ENCODE data around the gene SLC6A13.
"Not testable (repeated sequence)": the region's sequence is repeated elsewhere in the genome, so short reads cannot be mapped to it uniquely, and the experiment has no call there.

SLC6A13 gene

DNA sequence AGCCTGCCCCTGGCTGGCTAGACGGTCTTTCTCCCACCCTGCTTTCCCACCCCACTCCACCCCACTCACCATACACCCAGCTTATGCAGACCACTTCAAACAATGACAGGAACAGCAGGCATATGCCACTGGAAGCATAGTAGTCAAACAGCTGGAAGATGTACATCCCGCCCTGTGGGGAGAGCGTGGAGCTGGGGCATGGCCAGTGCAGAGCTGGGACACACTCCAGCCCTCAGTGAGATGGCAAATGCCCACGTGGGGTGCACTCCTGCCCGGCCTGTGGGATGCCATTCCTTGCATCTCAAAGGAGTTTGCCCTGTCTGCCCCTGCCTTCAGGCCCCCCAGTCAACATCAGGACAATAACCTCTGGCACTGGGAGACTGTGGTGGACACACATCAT is 67.5 kb downstream of the SLC6A13 start:
- no peak for DNase-seq

DNA sequence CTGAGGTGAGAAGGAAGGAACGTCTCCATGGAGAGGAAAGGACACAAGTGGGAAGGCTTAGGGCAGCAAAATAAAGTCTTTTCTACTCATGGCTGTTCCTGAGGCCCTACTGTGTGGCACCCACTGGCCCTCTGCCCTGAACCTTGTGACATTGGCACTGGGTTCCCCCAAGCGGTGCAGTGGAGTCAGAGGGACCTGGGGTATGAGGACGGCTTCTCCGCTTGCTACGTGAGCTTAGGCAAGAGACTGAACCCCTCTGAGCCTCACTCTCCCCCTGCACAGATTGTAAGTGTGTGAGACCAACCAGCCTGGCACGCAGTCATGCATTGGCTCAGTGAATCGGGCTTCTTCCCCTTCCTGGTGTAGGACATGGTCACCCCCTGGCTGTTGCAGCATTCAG is 68.4 kb downstream of the SLC6A13 start:
- DNase-seq: no peak

DNA sequence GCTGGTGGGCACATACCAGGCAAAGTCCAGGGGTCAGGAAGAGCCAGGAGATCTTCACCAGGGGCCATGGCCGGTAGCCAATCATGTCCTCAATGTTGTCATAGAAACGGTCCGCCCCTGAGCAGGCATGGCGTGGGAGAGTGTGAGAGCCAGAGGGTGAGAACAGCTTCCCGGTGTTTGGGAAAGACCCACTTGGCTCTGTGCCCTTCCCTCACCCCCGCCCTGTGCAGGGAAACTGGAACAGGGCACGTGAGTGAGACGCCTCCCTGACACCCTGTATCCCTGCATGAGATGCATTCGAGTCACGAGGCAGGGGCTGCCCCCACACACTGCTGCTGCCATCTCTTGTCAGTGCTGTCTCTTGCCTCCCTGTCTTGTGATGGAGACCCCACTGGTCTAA is 69.4 kb downstream of the SLC6A13 start:
- DNase-seq: no peak

DNA sequence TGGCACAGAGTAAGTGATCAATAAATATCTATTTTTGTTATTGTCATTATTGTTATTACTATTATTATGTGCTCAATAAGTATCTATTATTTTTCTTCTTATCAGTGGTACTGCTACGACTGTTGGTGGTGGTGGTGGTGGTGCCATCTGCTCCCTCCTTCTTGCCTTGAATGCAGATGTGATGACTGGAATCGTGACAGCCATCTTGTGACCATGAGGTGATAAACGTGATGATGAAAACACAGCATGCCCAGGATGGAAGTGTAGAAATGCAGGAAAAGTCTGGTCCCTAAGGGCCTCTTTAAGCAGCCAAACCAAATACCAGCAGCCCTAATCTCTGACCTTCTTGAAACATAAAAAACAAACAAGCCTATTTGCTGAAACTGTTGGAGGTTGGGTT is 71.1 kb downstream of the SLC6A13 start:
- no peak for DNase-seq

DNA sequence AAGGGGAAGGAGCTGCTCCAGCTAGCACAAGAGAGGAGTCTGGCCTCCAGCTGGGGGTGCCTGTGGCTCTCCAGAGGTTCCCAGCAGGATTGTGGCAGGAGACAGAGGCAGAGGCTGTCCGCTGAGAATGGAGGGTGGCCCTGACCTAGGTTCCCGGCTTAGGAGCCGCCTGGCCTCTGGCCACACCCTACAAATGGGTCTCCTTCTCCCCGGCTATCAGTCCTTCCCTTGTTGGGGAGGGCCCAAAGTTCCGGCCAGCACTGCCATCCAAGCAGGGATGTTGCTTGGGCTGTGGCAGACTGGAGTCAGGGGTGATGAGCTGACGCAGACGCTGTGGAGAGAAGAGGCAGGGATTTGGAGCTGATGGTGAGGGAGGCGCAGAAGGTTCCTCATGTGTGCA is 71.8 kb downstream of the SLC6A13 start:
- no peak for DNase-seq

DNA sequence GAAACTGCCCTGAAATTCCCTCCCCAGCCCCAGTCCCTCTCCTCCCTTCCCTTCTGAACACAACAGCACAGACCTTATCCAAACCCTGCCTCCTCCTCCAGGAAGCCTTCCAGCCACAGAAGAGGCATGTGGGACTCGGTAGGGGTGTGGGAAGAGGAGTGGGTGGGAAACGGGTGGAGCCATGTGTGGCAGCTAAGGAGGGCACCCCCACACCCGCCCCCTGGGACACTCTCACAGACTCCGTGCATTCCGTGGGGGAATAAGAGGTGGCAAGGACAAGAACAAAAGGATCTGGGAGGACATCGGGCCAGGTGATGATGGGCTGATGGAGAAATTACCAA is 73.0 kb downstream of the SLC6A13 start:
- DNase-seq: no peak

DNA sequence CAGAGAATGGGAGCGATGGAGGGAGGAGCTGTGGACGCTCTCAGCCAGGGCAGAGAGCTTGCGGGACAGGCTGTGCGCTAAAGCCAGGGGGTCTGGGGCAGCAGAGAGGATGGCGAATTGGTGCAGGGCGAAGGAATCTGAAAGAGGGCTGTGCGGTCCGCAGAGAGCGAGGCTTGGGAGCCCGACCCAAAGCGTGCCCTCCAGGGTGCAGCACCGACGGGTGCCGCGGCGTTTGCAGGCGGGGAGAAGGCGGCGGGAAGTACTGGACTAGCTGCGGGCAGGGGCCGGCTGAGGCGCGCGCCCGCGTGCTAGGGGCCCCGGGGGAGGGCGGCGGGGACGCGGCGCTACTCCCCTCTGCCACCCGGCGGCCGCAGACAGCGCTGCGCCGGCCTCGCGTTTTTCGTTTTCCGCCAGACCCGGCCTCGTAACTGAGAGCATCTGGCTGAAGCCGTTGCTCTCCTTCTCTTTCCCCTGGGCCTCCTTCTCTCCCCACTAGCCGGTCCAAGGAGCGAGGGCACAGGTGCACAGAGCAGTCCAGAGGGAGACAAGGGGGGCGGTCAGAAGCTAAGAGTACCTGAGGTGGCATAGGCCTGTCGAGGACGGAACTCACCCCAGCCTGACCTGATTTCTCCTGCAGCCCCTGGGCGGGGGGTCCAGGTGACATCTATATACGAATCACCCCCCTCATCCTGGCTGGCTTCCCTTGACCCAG is 73.6 kb downstream of the SLC6A13 start:
- peak; percentile 51 for DNase-seq

DNA sequence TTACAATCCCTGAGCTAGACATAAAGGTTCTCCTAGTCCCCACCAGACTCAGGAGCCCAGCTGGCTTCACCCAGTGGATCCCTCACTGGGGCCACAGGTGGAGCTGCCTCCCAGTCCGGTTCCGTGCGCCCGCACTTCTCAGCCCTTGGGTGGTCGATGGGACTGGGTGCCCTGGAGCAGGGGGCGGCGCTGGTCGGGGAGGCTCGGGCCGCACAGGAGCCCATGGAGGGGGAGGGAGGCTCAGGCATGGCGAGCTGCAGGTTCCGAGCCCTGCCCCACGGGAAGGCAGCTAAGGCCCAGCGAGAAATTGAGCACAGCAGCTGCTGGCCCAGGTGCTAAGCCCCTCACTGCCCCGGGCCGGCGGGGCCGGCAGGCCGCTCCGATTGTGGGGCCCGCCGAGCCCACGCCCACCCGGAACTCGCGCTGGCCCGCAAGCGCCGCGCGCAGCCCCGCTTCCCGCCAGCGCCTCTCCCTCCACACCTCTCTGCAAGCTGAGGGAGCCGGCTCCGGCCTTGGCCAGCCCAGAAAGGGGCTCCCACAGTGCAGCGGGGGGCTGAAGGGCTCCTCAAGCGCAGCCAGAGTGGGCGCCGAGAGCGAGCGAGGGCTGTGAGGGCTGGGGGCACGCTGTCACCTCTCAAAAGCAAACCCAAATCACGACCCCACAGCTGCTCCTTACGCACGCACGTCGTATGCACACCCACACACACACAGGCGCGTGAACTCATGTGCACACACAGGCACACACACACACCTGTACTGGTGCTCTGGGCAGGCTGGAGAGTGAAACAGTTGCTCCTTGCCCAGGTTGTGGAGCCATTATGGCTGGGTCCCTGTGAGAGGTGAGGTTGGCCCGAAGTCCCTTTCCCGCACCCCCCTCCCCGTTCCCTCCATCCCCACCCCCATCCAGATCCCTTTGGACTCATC is 74.4 kb downstream of the SLC6A13 start:
- not testable (repeated sequence) for DNase-seq

DNA sequence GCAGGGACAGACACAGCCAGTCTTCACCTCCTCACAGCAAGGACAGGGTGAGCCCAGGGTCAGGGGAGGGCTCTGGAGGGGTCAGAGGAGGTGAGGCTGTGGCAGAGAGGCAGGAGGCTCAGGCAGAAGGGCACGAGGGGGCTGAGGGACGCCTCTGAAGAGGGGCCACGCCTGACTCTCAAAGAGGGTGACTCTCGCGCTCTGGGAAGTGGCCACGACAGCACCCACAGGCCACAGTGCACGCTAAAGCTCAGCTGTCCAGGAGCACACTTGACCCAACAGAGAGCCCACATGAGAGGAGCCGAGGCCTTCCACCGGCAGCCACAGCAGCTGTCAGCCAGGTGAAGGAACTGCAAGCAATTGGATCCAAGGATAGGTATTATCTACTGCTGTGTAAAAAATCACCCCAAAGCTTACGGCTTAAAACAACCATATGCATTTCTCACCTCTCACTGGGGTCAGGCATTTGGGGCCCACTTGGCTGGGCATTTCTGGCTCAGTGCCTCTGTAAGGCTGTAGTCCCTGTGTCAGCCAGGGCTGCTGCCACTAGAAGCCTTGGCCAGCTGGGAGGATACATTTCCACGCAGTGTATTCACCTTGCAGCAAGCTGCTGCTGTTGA is 76.5 kb downstream of the SLC6A13 start:
- no peak for DNase-seq

DNA sequence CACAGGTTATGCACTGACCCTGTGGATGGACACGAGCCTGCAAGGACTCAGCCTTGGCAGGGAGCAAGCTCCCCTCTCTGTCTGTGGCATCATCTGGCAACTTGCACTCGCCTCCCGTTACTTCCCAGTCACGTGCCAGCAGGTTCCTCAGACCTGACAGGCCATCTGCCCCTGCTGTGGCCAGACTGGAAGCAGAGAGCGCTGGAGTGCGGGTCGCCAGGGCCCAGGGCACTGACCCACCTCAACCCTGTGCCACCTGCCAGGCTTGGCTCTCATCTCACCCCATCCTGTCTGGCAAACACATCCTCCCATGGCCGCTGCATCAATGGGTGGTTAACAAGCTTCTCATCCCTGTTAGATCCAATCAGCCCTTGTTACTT is 77.1 kb downstream of the SLC6A13 start:
- no peak for DNase-seq

DNA sequence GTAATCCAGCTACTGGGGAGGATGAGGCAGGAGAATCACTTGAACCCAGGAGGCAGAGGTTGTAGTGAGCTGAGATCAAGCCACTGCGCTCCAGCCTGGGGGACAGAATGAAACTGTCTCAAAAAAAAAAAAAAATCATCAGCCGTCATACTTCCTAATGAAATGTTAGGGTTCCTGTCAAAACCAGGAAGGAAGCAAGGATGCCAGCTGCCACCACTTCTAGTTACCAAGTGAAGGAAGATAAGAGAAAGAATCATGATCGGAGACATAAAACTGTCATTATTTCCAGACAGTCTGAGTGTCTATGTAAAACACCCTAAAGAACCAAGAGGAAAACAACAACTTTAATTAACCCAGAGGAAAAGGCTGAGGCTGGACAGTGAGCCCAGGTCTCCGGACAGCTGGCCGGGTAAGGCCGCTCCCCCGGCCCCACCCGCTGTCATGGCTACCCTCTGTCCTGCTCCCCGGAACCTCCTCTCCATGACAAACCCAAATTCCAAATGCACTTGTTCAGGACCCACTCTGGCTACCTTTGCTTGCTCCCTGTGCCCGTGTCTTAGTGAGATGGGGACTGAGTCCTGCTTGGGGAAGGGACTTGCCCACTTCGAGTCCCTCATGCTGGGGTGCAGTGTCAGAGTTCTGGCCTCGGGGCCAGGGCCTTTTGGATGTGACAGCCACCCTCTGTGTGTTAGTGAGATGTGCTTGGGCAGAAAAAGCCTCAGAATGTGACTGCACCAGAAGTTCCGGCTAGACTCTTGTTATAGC is 77.6 kb downstream of the SLC6A13 start:
- no peak for DNase-seq

DNA sequence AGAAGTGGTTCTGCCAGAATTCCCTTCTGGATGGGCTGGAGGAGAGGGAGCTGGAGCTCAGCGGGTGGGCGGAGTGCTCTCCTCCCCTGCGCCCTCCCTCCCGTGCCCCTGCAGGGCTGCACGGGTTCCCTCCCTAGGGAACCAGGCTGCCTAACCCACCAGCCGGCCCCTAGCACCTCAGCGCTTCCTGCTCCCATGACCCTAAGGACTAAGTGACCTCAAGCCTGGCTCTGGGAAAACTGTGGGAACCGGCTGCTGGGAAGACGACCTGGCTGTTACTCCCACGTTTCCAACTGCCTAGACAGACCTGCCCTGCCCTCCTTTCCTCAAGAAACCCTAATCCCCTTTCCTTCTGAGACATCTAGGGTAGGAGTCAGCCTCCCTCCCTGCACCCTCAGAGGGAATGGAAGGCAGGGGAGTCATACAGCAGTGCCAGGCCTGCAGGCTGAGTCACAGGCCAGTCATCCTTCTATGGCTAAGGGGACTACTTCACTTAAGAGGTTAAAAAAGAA is 80.2 kb downstream of the SLC6A13 start:
- no peak for DNase-seq

DNA sequence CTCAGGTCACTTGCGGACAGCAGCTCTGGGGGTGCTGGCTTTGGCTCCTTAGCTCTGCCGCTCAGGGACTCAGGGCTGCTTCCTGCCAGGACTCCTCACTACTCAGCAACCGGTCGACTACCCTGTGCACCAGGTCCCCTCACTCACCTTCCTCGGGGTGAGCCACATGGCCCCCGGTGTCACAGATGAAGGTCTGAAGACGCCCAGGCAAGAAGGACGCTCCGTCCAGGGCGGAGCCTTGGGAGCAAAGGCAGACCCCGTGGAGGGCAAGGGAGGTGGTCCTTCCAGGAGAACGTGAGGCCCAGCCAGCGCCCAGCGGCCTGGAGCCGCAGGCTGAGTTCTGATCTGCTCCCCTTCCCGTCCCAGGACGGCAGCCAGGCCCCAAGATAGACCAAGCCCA is 80.7 kb downstream of the SLC6A13 start:
- no peak for DNase-seq

DNA sequence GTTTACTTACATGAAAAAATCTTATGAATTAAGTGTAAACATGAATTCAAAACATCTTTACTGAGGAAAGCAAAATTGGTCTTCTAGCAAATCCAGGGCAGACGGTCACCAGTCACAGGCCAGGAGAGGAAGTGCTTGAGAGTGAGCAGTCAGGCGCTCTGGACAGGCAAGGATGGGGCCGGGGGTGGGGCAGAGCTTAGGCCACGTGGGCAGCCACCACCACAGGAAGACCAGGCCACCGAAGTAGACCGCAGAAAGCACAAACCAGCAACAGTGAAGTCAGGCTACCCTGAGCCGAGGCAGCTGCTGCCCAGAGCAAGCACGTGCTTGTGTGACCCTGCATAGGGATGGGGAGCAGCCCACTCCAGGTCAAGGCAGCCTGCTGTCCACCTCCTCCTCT is 82.2 kb downstream of the SLC6A13 start:
- no peak for DNase-seq

DNA sequence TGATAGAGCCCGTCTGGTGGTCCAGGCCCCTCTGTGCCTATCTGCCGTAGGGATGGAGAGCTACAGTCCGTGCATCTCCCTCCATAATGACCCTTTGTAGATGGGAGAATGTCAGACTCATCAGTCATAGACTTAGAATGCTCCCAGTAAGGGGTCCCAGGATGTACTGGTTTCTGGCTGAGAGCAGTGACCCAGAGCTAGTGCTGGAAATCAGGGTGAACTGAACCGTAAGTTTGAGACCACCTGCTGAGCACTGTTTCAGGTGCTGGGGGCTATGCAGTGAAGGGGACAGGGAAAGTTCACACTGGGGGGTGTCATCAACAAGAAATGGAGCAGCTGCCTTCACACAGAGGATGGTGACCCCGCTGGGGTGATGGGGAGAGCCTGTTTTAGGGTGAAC is 82.8 kb downstream of the SLC6A13 start:
- DNase-seq: no peak

DNA sequence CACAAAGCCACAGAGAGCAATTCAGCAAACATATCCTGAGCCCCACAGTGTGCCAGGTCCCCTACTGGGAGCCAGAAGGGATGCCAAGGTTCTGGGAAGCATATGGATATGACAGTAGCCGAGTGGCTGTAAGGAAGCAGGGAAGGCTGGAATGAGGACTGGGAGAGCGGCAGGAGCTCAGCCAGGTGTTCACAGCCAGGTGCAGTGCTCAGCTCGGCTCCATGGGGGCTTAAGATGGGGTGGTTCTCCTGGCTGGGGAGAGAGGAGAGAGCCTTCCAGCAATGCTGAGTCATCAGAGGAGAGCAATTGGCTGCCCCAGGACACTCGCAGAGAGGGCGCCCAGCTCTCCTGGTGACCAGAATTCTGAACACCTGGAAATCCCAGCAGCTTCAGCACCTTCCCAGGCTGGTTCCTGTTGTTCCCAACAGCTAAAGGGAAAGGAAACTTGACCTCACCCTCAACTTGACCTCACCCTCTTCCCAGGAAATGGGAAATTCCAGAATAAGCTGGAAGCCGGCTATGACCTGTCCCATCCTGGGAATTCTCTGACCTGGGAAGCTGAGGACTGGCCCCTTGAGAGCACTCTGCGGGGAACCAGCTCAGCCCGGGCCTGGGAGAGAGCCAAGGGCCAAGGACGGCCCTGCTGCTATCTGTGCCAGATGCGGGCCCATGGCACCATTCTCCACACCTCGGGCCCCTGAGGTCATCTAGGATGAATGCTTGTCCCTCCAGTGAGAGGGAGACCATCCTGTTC is 83.3 kb downstream of the SLC6A13 start:
- DNase-seq: peak; percentile 80

DNA sequence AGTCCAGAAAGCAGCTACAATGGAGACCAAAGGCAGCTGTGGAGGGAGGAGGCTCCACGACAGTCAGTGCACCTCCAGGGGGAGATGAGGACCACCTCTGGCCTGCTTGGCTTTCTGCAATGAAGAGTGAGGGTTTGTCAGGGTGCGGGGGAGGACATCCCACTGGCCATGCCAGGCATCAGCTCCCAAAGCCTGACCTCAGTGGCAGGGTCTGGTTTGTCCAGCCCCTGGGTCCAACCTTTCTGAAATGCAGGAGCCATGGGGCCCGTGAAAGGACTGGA is 83.9 kb downstream of the SLC6A13 start:
- no peak for DNase-seq

DNA sequence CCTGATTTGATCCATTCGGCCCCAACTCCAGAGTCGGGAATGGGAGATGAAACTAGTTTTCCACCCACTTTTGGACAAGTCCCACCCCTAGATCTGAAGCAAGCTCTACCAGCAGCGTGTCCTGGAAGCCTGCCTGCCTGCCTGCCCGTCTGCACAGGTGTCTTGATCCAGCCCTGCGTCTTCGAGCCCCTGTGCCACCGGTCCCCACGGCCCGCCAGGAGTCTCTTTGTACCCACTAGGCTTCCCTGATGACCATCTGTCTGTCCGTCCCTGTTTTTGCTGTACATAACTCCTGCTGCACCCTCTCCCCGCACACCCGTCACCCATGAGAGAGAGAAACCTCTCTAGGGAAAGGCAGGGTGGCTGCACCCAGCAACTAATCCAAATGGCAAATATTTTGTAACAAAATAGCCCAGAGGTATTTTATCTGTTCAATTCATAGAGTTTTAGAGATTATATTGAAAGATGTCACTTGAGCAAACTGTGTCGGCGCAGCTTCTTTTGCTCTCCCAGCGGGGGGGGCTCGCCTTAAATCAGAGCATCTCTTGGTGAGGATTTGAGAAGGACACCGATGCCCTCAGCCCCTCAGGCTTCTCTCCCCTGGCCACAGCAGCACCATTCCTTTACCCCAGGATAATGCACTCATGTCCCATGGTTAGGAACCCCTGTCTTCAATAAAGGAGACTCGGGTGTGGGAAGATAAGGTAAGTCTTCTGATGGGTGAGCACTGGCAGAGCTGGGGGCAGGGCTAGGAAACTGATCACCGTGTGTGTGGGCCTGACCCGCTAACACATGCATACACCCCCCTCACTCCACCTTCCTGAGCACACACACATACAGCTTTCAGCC is 84.4 kb downstream of the SLC6A13 start:
- no peak for DNase-seq

DNA sequence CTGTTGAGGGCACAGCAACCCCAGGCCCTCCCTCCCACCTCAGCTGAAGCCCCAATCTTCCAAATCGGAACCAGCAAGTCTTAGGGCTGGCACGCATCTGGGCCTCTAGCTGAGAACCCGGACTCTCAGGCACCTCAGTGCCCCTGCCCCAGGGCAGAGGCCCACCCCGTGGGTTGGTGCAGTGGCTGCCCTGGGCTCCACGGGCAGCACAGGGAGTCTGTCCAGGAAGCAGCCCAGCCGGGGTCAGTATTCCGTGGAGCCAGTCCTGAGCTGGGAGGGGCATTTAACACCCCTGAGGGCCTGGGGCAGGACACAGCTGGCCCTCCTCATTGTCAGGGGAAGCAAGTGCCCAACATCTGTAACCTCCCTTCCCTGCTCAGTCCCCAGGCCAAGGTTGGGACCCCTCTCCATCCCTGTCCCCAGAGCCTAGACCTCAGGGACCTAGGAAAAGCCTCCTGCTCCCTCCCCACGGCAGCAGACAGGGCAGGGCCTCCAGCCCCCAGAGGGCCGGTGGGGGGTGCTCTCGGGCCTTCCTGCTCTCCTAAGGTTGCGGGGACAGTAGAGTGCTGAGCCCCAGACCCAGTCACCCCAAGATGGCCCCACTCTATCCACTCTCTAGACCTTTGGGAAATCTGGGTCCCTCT is 85.2 kb downstream of the SLC6A13 start:
- no peak for DNase-seq

DNA sequence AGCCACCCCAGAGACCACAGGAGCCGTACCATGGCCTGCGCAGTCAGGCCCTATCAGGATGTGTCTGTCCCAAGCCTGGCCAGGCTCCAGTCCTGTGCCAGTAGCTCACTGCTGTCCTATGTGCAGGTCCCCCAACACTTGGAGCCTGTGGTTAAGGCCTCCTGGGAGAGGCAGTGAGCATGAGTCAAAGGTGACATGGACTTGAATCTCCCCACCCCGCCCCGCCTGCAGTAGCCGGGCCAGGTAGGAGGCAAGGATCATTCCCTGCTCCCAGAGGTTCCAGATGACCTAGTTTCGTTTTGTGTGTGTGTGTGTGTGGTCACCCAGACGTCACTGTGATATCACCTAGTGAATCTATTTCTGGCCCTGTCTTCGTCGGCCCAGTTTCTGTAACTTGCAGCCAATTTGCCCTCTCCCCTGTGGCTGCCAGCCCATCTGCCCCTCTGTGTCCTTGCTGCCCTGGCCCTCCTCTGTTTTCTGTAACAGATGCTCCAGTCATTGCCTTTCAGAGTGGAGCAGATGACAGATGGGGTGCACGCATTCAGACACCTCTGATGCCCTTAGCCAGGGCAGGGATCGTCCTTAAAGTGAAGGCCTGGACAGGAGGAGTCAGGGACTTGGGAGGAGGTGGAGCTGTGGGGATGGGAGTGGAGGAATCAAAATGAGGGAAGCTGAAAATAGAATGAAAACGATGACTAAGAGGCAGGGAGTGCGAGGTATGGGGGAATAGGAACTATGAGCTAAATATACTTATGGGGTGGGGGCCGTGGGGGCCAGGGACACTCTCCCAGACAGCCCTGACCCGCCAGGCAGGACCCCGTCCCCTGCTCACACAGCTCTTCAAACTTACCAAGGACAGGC is 86.1 kb downstream of the SLC6A13 start:
- DNase-seq: no peak

Measured in NCI-H345 (cell line).